K562 (cell line): ENCODE measurements around the gene PPP1R12C. TPM values are rescaled to one million over a fixed set of nuclear protein-coding genes. Genes with fewer than 3 reads are reported as not detected.

Source experiments
- AFF4 ChIP-seq: sonication (generic); formaldehyde crosslinking; IDR thresholded peaks from 2 replicates; pipeline ENCODE4 v1.8.0; 2023; ENCODE audit warnings: mild to moderate bottlenecking, missing genetic modification reagents
- BRD9 ChIP-seq: fragments of 450-650 bp; IDR thresholded peaks from 2 replicates; pipeline ENCODE4 v1.6.1; 2018; ENCODE audit warnings: low read depth; ENCODE audit not compliant: partially characterized antibody
- CCAR2 ChIP-seq: fragments of 200-400 bp; formaldehyde crosslinking; IDR thresholded peaks from 2 replicates; pipeline ENCODE4 v1.6.1; 2017; ENCODE audit warnings: mild to moderate bottlenecking, low read depth, low read length
- CCNT2 ChIP-seq: IDR thresholded peaks from 2 replicates; pipeline ENCODE4 v1.6.1; 2011; ENCODE audit warnings: borderline replicate concordance, low read depth, mild to moderate bottlenecking, moderate library complexity, mixed read lengths, low read length; ENCODE audit not compliant: insufficient read length; ENCODE audit errors: extremely low read depth
- DLX4 ChIP-seq: fragments of 250-450 bp; sonication (Bioruptor Pico); IDR thresholded peaks from 2 replicates; pipeline ENCODE4 v1.6.1; 2021; ENCODE audit warnings: mild to moderate bottlenecking
- IFI16 ChIP-seq: fragments of 250-450 bp; sonication (Bioruptor Pico); IDR thresholded peaks from 2 replicates; pipeline ENCODE4 v2.1.2; 2022; ENCODE audit warnings: mild to moderate bottlenecking, inconsistent platforms
- IRF2 ChIP-seq: sonication (generic); formaldehyde crosslinking; IDR thresholded peaks from 2 replicates; pipeline ENCODE4 v1.8.1; 2022; ENCODE audit warnings: mild to moderate bottlenecking, missing genetic modification reagents
- KLF1 ChIP-seq: fragments of 450-650 bp; IDR thresholded peaks from 2 replicates; pipeline ENCODE4 v1.6.1; 2016; ENCODE audit warnings: missing genetic modification characterization, missing compliant biosample characterization
- MAFF ChIP-seq: IDR thresholded peaks from 2 replicates; pipeline ENCODE4 v1.6.1; 2012; ENCODE audit warnings: low read length, improper control_type of control experiment
- MEF2A ChIP-seq: IDR thresholded peaks from 2 replicates; pipeline ENCODE4 v1.6.1; 2011; ENCODE audit warnings: low read depth, mild to moderate bottlenecking, low read length, moderate library complexity; ENCODE audit not compliant: control insufficient read depth
- NFE2L1 ChIP-seq: fragments of 450-650 bp; IDR thresholded peaks from 2 replicates; pipeline ENCODE4 v1.6.1; 2016; ENCODE audit warnings: missing genetic modification characterization, low read depth, mild to moderate bottlenecking, missing compliant biosample characterization, moderate library complexity, borderline replicate concordance
- POU5F1 ChIP-seq: fragments of 150-350 bp; IDR thresholded peaks from 2 replicates; pipeline ENCODE4 v1.6.1; 2014; ENCODE audit warnings: borderline replicate concordance, low read length, low read depth, mild to moderate bottlenecking; ENCODE audit not compliant: partially characterized antibody
- RBM15 ChIP-seq: fragments of 200-400 bp; formaldehyde crosslinking; IDR thresholded peaks from 2 replicates; pipeline ENCODE4 v1.6.1; 2018; ENCODE audit warnings: mild to moderate bottlenecking, low read length, moderate library complexity; ENCODE audit not compliant: insufficient read depth
- SAFB2 ChIP-seq: fragments of 200-400 bp; formaldehyde crosslinking; IDR thresholded peaks from 2 replicates; pipeline ENCODE4 v1.6.1; 2018; ENCODE audit warnings: borderline replicate concordance, low read length, low read depth, moderate library complexity; ENCODE audit not compliant: severe bottlenecking
- SRSF7 ChIP-seq: fragments of 200-400 bp; formaldehyde crosslinking; optimal IDR thresholded peaks from 2 replicates; pipeline ENCODE3; 2017; ENCODE audit warnings: mild to moderate bottlenecking, low read depth, low read length
- TCF7L2 ChIP-seq: fragments of 150-350 bp; IDR thresholded peaks from 2 replicates; pipeline ENCODE4 v1.6.1; 2016; ENCODE audit warnings: low read depth, mild to moderate bottlenecking, low read length, moderate library complexity
- TEAD1 ChIP-seq, 2 experiments: fragments of 450-650 bp in 1 of 2; sonication (generic) in 1 of 2; formaldehyde crosslinking; IDR thresholded peaks; 2 replicates each; pipeline versions ENCODE4 v1.4.0 to v1.8.0; 2020 to 2022; ENCODE audit warnings: mild to moderate bottlenecking in 2 of 2, missing genetic modification reagents in 1 of 2
- TFAP4 ChIP-seq: sonication (generic); formaldehyde crosslinking; IDR thresholded peaks from 2 replicates; pipeline ENCODE4 v1.8.0; 2022; ENCODE audit warnings: missing genetic modification reagents, mild to moderate bottlenecking, moderate library complexity, borderline replicate concordance
- THAP7 ChIP-seq: fragments of 250-450 bp; sonication (Bioruptor Pico); IDR thresholded peaks from 2 replicates; pipeline ENCODE4 v1.5.0; 2021
- U2AF2 ChIP-seq: fragments of 200-400 bp; formaldehyde crosslinking; optimal IDR thresholded peaks from 2 replicates; pipeline ENCODE3; 2017; ENCODE audit warnings: low read depth, mild to moderate bottlenecking, low read length
- ZNF347 ChIP-seq: fragments of 450-650 bp; formaldehyde crosslinking; IDR thresholded peaks from 2 replicates; pipeline ENCODE4 v1.4.0; 2020; ENCODE audit warnings: low read depth, mild to moderate bottlenecking, moderate library complexity
- ZNF551 ChIP-seq: fragments of 250-450 bp; sonication (Bioruptor Pico); IDR thresholded peaks from 2 replicates; pipeline ENCODE4 v1.5.0; 2021; ENCODE audit warnings: mild to moderate bottlenecking, moderate library complexity
- polyA plus RNA-seq, 8 experiments: library from polyadenylated mRNA; depleted of rRNA in 4 of 8; stranded (reverse) in 5 of 8; unstranded in 3 of 8; fragments of >200 nt; fragmentation: Nextera tagmentation in 2 of 8; fragmentation: Illumina TruSeq in 1 of 8; extraction: Ambion mirVana in 2 of 8; extraction: Trizol in 1 of 8; gene quantifications; 2 replicates each; pipeline versions ENCODE4 v1.2.1 to v1.2.3, GENCODE V29; 2011 to 2014; ENCODE audit warnings: inconsistent platforms in 1 of 8, missing spikeins in 1 of 8
- total RNA-seq, 7 experiments: library from RNA; depleted of rRNA in 6 of 7; stranded (reverse); fragments of >200 nt in 6 of 7; fragmentation: Illumina TruSeq in 2 of 7; extraction: Trizol in 2 of 7; gene quantifications; 2 replicates each; pipeline versions ENCODE4 v1.2.1 to v1.2.3, GENCODE V29; 2011 to 2021; ENCODE audit warnings: low replicate concordance in 1 of 7

The PPP1R12C gene
- total and polyA plus RNA-seq, 9 of the 15 experiments (the other 6 are each of a cell fraction or from before 2014, with no cell fraction given) = 1.8 to 136 (median 33.7) TPM

GRCh38 chr19:55158848-55159749 lies 41.7 kb upstream of the PPP1R12C start (continued):
- no peak for TF ChIP-seq RBM15
- TF ChIP-seq CCNT2 = peak; percentile 74
- TF ChIP-seq MAFF = no peak
- no peak for TF ChIP-seq DLX4 (CRISPR knock-in tag)
- no peak for TF ChIP-seq NFE2L1 (tag)
- TF ChIP-seq TFAP4 (CRISPR knock-in tag) = peak; percentile 96
- no peak for TF ChIP-seq THAP7 (CRISPR knock-in tag)
- no peak for TF ChIP-seq IRF2 (CRISPR knock-in tag)
- no peak for TF ChIP-seq U2AF2
- no peak for TF ChIP-seq ZNF551 (CRISPR knock-in tag)
- TF ChIP-seq POU5F1 = peak; percentile 34
- TF ChIP-seq ZNF347 = no peak
- TF ChIP-seq BRD9 = no peak
- TF ChIP-seq MEF2A = peak; percentile 100
- no peak for TF ChIP-seq AFF4
- no peak for TF ChIP-seq KLF1 (tag)
- no peak for TF ChIP-seq SRSF7
- no peak for TF ChIP-seq TEAD1 (CRISPR knock-in tag; IDR thresholded peaks at IDR 0.05)
- TF ChIP-seq SAFB2 = no peak
- TF ChIP-seq IFI16 (CRISPR knock-in tag) = no peak
- TF ChIP-seq CCAR2 = no peak
- TF ChIP-seq TCF7L2 = no peak
